GM18867 (cell line): ENCODE results near the gene TOP1.

Experiments used
- ATAC-seq: cut with Tn5 transposase; IDR thresholded peaks from one replicate; pipeline ENCODE4 v1.9.1; 2021; ENCODE audit warnings: mild to moderate bottlenecking, moderate library complexity; ENCODE audit not compliant: unreplicated experiment

The TOP1 gene

DNA sequence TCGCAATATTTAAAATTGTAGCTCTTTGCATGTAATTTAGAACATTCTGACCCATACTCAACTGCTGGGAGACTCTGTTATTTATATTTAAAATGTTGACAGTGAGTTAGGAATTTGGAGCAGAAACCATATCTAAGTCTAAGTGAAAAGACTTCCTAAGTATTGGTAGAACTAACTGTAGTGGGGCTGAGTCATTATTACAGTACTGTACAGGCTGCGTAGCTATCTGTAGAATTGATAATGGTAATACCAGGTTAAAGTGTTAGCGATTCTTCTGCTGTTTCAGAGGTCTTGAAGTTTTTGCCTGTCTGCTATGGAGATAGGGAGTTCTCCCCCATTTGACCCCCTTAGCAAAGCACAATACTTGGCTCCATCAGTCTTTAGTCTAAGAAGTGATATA is 3.6 kb downstream of the TOP1 start:
- no peak for ATAC-seq

DNA sequence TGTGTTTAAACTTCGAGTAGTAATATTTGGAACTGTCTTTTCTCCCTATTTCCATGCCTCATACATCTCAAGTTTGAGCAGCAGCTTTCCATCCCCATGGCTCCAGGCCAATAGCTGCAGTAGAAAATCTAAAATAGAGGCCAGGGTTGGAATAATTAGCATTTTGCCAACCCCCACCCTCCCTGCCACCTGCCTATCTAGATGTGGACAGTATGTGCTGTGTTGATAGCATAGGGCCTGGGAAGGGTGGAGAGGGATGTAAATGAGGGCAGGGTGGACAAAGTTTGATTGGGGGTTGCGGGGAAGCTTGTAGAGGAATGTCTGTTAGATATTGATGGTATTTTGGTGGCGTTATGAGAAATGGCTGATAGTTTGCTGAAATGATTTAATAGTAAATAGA is 5.6 kb downstream of the TOP1 start:
- no peak for ATAC-seq

DNA sequence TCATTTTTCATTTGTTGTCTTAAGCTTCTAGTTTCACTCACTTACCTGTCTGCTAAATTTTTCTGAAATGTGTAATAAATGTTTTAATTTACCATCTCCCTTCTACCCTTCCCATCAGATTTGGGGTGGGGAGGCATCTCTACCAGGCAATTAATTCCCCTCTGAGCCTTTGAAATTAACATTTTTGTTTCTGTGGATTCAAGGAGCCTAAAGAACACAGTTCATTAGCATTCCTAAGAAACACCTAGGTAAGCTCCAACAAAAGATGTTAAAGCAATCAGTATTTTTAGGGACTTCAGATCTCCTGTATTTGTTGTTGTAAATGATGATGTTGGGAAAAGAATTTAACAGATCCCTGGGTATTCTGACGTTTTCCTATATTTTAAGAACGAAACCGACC is 6.6 kb downstream of the TOP1 start:
- ATAC-seq: no peak

DNA sequence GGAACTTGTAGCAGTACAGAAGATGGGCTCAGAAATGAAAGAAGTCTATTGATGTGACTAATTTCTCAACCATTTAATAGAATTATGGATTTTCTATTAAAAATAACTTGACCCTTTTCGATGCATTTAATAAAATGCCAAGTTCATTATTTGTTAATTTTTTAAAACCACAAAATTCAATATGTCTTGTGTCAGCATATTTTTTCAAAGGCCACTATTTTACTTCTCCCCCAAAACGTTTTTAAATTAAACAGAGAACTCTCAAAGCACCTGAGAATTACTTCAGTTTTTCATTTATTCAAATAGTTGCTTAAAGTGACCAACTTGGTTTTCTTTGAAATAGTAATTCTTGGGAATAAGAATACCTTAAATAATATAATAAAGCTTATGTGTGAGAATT is 8.6 kb downstream of the TOP1 start:
- no peak for ATAC-seq

DNA sequence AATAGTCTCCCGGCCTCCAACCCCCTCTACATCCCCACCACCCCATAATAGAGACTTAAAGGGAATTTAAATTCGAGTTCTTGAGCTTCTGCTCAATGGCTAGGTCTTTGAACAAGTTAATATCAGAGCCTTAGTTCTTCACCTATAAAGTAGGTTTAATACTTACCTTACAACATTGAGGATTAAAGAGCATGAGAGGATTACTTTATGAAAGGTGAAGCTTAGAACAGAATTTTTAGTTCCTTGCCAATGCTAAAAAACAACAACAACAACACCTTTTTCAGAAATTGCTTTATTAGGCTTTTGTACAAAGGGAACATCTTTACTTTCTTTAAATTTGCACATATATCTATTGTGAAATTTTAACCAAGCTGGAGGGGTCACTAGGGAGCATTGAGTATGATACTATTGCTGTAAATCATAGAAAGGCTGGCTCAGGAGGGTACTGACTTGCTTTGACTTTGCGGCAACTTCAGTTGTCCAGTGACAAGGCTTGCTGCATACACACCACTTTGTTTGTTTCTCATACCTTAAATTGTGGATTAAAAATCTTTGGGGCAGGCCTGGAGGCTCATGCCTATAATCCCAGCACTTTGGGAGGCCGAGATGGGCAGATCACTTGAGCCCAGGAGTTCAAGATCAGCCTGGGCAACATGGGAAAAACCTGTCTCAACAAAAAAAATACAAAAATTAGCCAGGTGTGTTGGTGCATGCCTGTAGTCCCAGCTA is 9.7 kb downstream of the TOP1 start:
- ATAC-seq: no peak

DNA sequence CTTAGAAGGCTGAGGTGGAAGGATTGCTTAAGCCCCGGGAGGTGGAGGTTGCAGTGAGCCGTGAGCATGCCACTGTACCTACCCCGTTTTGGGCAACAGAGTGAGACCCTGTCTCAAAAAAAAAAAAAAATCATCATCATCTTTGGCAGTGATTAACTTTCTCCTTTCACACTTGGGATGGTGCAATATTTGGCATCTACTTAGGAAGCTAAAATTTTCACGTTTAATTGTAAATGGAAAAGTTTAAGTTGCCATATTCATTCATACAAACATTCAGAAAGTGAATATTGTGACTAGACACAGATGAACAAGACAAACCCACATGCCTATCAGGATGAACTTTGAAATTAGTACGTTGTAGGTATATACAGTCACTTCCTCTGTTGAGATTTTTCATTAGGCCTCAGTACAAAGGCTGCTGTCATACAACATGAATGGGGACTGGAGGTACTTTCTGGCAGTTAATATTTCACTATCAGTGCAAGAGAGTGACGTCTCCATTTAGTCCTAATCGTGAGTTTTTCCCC is 10.3 kb downstream of the TOP1 start:
- ATAC-seq: no peak

DNA sequence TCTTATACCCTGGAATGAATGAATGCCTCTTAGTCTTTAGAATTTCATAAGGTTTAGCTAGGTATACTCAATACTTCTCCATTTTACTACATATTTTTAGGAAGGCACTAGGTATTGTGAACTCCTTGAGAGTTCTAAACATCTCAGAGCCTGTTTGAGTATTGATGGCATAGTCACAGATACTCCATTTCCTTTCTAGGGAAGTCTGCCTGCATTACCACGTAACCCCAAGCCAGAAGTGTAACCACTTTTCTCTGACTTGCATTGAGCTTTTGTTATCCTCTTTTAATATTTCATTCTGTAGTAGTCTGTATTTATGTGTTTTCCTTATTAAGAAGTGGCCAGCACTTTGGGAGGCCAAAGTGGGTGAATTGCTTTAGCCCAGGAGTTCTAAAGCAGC is 12.2 kb downstream of the TOP1 start:
- no peak for ATAC-seq

DNA sequence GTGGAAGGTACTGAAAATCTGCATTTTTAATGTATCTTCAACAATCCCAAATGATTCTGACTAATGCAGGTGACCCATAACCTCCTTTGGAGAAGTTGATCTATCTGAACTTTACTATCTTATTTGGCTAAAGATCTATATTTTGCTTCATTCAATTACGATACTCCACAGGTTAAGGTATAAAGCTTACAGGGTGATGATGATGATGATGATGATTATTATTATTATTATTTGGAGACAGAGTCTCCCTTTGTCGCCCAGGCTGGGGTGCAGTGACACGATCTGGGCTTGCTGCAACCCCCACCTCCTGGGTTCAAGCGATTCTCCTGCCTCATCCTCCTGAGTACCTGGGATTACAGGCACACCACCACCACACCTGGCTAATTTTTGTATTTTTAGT is 13.1 kb downstream of the TOP1 start:
- ATAC-seq: no peak

DNA sequence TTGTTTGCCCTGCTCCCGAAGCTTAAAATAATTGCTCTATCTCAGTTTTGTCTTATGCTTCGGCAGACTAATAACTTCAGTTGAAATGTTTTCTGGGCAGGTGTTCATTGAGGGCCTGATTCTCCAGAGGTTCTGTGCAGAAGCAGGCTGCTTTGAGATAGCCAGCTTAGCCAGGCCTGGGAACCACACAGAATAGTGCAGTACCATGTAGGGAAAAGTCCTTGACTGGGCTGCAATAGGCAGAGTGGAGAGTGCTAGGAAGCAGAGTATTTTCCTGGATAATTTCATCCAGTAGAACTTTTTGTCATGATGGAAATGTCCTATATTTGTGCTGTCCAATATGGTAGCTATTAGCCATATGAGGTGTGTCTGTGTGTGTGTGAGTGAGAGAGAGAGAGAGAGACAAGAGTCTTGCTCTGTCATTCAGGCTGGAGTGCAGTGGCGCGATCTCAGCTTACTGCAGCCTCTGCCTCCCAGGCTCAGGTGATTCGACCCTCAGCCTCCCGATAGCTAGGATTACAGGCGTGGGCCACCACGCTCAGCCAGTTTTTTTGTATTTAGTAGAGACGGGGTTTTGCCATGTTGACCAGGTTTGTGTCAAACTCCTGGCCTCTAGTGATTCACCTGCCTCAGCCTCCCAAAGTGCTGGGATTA is 15.9 kb downstream of the TOP1 start:
- no peak for ATAC-seq

DNA sequence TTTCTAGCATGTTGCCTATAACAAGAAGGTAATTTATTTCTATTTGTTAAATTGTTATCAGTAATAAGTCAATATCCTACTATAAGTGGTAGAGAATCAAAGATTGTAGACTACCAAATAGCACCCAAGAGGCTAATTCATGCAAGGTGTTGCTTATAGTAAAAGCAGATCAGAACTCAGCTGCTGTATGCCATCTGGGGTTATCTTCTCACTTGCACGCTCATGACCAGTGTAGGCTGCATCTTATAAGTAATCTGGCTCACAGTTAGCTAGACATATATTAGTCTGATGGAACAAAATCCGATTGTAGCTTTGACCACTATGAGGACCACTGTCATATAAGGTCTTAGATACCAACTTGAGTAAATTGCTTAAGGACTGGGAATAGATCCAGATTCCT is 17.0 kb downstream of the TOP1 start:
- ATAC-seq: no peak

DNA sequence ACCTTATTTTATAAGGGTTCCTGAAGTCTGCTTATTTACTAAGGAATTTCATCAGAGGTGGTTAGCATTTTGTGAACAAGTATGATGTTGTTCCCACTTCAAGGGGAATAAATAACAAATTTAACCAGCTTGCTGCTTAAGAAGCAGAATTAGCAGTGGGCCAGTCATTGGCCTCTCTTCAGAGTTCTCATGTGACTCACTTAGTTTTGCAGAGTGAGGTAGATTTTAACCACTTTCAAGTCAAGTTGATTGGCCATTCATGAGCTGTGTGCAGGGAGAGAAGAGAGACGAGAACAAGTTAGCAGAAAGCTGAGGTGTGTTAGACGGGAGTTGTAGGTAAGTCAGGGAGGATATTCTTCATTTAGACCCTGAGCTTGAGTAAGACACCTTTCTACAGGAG is 18.1 kb downstream of the TOP1 start:
- ATAC-seq: no peak

DNA sequence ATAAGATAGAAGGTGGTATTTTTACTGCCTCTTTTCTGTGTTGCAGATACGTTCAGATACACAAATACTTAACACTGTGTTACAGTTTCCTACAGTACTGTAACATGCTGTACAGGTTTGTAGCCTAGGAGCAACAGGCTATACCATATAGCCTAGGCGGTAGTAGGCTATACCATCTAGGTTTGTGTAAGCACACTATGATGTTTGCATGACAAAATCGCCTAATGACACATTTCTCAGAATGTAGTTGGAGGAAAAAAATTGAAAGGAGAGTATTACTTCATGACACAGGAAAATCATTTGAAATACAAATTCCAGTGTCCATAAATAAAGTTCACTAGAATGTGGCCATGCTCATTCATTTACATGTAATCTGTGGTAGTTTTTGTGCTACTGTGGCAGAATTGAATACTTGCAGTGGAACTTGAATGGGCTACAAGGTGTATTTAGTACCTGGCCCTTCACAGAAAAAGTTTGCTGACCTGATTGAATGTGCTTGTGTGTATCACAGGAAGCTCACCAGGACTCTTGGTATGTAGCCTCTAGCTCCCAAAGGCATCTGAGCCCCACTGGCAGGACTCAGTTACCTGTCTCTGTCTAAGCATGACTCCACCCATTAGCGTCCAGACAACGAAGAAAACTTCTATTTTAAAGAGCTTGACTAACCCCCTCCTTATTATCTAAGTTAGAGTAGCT is 18.8 kb downstream of the TOP1 start:
- peak; percentile 12 for ATAC-seq

DNA sequence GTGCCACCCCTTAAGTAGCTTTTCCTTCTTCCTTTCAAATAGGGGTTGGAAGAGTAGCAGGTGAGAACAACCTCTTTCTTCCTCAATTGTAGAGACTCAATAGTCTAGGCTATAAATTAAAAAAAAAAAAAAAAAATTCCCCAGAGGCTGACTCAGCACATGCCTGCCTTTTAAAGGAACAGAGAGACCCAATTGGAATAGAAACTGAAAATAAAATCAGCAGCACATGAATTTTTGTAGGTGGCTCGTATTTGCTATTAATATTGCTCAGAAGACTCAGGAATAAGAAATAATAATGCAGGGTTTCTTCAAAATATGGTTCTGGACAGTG is 19.3 kb downstream of the TOP1 start:
- peak; percentile 45 for ATAC-seq

DNA sequence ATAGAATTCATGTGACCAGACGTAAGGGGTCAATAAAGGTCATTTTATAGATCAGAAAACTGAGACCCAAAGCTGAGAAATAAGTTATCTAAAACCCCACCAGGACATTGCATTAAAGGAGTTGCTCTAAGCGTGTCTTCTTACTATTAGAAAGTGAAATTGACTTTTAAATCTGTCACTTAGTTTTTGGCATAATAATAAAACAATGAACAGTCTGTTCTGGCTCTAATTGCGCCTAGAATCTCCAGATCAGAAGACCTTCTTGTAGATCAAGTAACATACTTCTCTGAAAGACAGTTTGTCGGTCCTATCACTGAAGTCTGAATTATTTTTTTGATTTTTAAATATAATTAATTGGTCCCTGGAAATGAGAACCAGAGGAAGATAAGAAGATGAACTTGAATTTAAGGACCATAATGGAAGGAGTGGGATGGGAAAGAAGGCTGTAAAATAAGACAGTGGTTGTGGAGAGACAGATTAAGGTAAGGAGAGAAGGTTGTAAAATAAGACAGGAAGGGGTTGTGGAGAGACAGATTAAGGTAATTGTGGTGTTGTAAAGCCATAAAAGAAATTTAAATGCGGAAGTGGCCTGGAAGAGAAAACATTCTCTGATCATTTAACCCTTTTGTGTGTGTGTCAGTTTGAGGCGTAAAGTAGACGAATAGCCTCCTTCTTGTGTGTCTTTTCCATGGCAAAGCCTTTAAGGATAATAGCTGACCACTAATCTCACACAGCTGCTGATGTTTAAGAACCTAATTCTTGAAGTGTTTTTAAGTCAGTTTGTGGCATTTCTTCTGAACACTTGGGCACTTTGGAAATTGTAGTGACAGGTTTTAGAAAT is 20.1 kb downstream of the TOP1 start:
- no peak for ATAC-seq

DNA sequence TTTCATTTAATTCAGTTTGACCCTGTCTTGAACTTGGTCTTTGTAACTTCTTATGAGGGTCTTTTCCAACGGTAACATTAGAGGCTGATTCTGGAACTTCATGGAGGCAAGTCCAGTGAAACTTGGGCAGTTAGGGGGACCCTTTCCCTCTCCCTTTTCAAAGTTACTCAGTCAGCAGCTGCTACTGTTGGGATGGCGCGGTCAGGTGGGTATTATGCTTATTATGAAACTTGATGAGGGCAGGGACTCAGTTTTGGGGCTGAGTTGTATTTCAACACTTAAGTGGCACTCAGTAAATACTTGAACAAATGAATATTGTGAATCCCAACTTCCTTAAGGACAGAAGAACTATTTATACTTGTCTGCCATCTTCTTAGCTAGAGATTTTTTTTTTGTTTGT is 20.8 kb downstream of the TOP1 start:
- ATAC-seq: no peak

DNA sequence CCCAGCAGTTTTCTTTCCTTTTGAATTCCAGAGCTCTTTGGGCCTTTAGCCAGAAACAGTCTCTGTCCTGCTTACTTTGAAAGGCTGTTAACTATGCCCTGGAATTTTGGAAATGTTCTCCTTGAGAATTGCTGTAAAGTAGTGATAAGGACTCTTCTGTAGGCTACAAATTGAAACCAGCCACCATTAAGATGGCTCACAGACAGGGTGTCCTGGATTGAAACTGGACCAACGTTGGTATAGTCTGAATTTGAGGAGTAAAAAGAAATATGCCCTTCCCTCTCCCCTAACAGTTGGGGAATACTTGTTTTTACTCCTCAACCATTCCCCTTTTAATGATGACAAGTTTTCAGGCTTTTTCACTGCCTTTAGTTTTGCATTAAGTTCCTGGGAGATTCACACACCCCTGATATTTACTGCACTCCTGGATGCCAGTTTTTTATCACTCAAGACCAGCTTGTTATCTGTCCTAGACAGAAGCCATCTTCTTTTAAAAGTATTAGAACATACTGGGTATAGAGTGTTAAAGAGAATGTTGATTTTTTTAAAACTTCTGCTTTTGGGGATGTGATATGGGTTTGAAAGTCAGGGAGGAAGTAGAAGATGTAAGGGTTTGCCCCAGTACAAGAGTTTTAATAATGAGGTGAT is 21.9 kb downstream of the TOP1 start:
- ATAC-seq: no peak

DNA sequence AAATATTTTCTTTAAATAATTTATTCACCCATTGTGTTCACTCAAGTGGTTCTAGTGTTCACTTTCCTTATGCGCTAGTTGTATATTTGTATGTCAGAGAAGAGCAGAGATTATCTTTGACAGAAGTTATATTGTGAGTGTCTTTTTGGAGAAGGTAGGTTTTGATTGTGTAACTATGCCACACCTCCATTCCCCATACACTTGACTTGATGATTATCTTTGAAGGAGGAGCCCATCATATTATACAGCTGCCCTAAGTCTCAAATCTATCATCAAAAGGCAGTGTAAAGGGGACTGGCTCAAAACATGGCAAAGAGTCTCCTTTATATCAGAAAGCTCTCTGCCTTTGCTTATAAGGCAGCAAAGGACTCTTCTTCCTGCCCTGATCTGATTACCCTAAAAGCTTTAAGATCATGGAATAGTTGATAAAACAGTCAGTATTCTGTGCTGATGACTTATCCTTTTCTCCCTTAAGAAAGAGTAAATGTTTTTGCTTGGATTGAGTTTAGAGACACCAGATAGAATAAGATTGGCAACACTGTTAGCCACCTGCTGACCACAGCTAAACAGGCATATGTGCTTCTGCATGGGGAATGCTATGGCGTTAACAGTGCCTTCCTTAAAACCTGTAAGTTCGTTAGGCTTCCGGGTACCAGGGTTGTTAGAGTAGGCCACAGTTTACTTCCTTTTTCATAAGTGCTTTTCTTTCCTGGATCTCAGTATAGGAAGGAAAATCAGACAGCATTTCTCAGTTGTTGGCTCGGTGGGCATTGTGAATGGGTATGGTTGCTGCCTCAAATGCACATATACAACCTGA is 22.6 kb downstream of the TOP1 start:
- ATAC-seq: no peak

DNA sequence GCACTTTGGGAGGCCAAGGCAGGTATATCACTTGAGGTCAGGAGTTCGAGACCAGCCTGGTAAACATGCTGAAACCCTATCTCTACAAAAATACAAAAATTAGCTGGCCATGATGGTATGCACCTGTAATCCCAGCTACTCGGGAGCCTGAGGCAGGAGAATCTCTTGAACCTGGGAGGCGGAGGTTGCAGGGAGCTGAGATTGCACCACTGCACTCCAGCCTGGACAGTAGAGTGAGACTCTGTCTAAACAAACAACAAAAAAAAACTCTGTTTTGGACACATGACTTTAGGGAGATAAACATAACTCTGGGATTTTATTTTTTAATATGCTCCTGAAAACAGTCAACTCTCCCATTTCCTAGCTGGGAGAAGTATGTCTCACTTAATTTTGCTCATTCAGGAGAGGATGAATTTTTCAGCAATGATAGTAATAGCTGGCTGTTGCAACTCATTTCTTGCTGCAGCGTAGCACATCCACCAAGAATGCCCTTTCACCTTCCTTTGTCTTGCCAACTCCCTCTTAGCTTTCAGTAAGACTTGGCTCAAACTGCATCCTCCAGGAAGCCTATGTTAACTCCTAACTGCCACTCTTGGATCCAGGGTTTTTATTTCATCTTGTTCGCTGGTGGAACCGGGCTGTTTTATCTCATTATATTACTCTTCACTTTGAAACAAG is 24.3 kb downstream of the TOP1 start:
- ATAC-seq: no peak

DNA sequence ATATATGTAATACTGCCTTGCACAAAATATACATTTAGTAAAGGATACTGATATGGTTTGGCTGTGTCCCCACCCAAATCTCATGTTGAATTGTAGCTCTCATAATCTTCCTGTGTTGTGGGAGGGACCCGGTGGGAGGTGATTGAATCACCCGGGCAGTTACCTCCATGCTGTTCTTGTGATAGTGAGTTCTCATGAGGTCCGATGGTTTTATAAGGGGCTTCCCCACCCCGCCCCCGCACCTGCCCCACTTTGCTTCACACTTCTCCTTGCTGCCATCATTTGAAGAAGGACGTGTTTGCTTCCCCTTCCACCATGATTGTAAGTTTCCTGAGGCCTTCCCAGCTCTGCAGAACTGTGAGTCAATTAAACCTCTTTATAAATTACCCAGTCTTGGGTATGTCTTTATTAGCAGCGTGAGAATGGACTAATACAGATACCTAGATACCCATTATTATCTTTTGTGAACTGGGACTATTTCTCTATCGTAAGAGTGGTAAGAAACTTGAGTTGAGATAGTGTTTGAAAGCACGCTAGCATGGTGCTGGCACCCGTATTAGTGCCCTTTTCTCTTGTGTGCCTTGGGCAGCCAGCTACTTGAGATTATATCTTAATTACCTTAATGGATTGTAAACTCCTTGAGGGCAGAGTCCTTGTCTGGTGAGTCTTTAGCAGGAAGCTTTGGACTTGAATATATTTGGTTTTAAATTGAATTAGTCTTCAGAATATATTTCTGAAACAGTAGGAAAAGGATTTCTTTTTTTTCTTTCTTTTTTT is 25.6 kb downstream of the TOP1 start:
- ATAC-seq: no peak
